ENCODE measurements around the gene TM9SF1.

- TF ChIP-seq EP300 (IDR thresholded peaks at IDR 0.05) (no peak), CTCF (IDR thresholded peaks at IDR 0.05) (no peak)
These were observed 51.7 kb downstream of the TM9SF1 start for GRCh38 chr14:24143511-24143910.

All from sigmoid colon (tissue), 4 donors.